Jurkat, Clone E6-1 (cell line): ENCODE measurements around the gene CIDEA.

ENCODE experiments used
- DNase-seq: peaks from one replicate; pipeline ENCODE4 v3.0.0-alpha.2; 2011; ENCODE audit warnings: low read depth, low spot score
- H3K4me3 ChIP-seq: 2 replicates; pipeline ENCODE4 v1.5.1; 2011; ENCODE audit warnings: mild to moderate bottlenecking, low read length, control low read depth, moderate library complexity

CIDEA gene

GRCh38 chr18:12258719-12259705 is 4.9 kb downstream of the CIDEA start:
- no peak for DNase-seq
- H3K4me3 ChIP-seq: no peak overlapping the region

GRCh38 chr18:12262748-12263147 is 8.6 kb downstream of the CIDEA start:
- DNase-seq: no peak
- no peak overlapping the region for H3K4me3 ChIP-seq

GRCh38 chr18:12264864-12265263 is 10.7 kb downstream of the CIDEA start:
- no peak for DNase-seq
- H3K4me3 ChIP-seq: no peak overlapping the region

GRCh38 chr18:12271376-12272235 is 17.4 kb downstream of the CIDEA start:
- H3K4me3 ChIP-seq: peak overlapping the region; percentile 47
- DNase-seq: peak; percentile 44

GRCh38 chr18:12274793-12275192 is 20.6 kb downstream of the CIDEA start:
- no peak overlapping the region for H3K4me3 ChIP-seq
- no peak for DNase-seq

- DNase-seq: no peak
- H3K4me3 ChIP-seq: no peak overlapping the region
Observed at GRCh38 chr18:12276736-12277554, 22.8 kb downstream of the CIDEA start.

GRCh38 chr18:12278215-12278671 is 24.1 kb downstream of the CIDEA start:
- no peak overlapping the region for H3K4me3 ChIP-seq
- no peak for DNase-seq

GRCh38 chr18:12278741-12279682 is 24.9 kb downstream of the CIDEA start:
- H3K4me3 ChIP-seq: no peak overlapping the region
- no peak for DNase-seq

- H3K4me3 ChIP-seq: no peak overlapping the region
- DNase-seq: no peak
Observed at GRCh38 chr18:12279781-12280531, 25.8 kb downstream of the CIDEA start.

- no peak for DNase-seq
- no peak overlapping the region for H3K4me3 ChIP-seq
Observed at GRCh38 chr18:12281861-12282260, 27.7 kb downstream of the CIDEA start.

GRCh38 chr18:12282442-12283039 is 28.4 kb downstream of the CIDEA start:
- H3K4me3 ChIP-seq: no peak overlapping the region
- no peak for DNase-seq

- H3K4me3 ChIP-seq: no peak overlapping the region
- peak; percentile 41 for DNase-seq
Observed at GRCh38 chr18:12283256-12283655, 29.1 kb downstream of the CIDEA start.

GRCh38 chr18:12283666-12284065 is 29.5 kb downstream of the CIDEA start:
- no peak for DNase-seq
- no peak overlapping the region for H3K4me3 ChIP-seq

GRCh38 chr18:12287131-12287681 is 33.0 kb downstream of the CIDEA start:
- H3K4me3 ChIP-seq: no peak overlapping the region
- DNase-seq: no peak

- DNase-seq: no peak
- no peak overlapping the region for H3K4me3 ChIP-seq
Observed at GRCh38 chr18:12287684-12288402, 33.7 kb downstream of the CIDEA start.

GRCh38 chr18:12288403-12288755 is 34.2 kb downstream of the CIDEA start:
- H3K4me3 ChIP-seq: no peak overlapping the region
- DNase-seq: no peak
